ENCODE data around the gene GET4. TPM values are rescaled to one million over a fixed set of nuclear protein-coding genes. Genes with fewer than 3 reads are reported as not detected.
A peak's percentile ranks its signal among the peaks of the same experiment; 100 is the strongest.

The GET4 gene
- total and polyA plus RNA-seq, 2 donors from 2014 or later = 44.8 to 80.8 TPM

- Histone ChIP-seq H3K27me3 (ENCODE audit: control insufficient read depth, insufficient read depth, low read length) (no peaks in the 10 kb centered on the region), H3K4me3 (ENCODE audit: low read length in 3 of 3) (no peak overlapping the region), H3K27ac (ENCODE audit: low read depth in 2 of 2, low read length in 2 of 2) (no peak overlapping the region), H3K9ac (ENCODE audit: low read length in 3 of 3) (no peak overlapping the region), H3K9me3 (ENCODE audit: control insufficient read depth in 2 of 3, insufficient read depth in 1 of 3, low read length in 3 of 3) (no peaks in the 10 kb centered on the region), H3K36me3 (ENCODE audit: control insufficient read depth in 2 of 3, insufficient read depth in 3 of 3, low read length in 3 of 3) (no peaks in the 10 kb centered on the region), H3K4me1 (ENCODE audit: control insufficient read depth in 2 of 3, insufficient read depth in 2 of 3, low read depth in 1 of 3, low read length in 3 of 3) (peaks cover 0 to 6% (median 5%) of the 10 kb centered on the region in 3 donors)
- FAIRE-seq (no peak), DNase-seq (peak in 2 of 5 donors; percentile 37 to 52)
- intact Hi-C loops (cut with DNase I) = no loop called here
- TF ChIP-seq CTCF (IDR thresholded peaks at IDR 0.05; ENCODE audit: borderline replicate concordance, extremely low read depth, insufficient read depth) = no peak
Observed at GRCh38 chr7:921071-921461, 44.7 kb downstream of the GET4 start.

- H3K27me3 ChIP-seq (ENCODE audit: control insufficient read depth, insufficient read depth, low read length) = no peaks in the 10 kb centered on the region
- intact Hi-C loops (cut with DNase I) = no loop called here
- no peak overlapping the region for H3K27ac ChIP-seq (ENCODE audit: low read depth in 2 of 2, low read length in 2 of 2)
- no peaks in the 10 kb centered on the region for H3K9me3 ChIP-seq (ENCODE audit: control insufficient read depth in 2 of 3, insufficient read depth in 1 of 3, low read length in 3 of 3)
- TF ChIP-seq CTCF (IDR thresholded peaks at IDR 0.05; ENCODE audit: borderline replicate concordance, extremely low read depth, insufficient read depth) = no peak
- no peaks in the 10 kb centered on the region for H3K36me3 ChIP-seq (ENCODE audit: control insufficient read depth in 2 of 3, insufficient read depth in 3 of 3, low read length in 3 of 3)
- H3K9ac ChIP-seq (ENCODE audit: low read length in 3 of 3) = no peak overlapping the region
- DNase-seq = peak in 2 of 5 donors; percentile 55 to 69
- H3K4me1 ChIP-seq (ENCODE audit: control insufficient read depth in 2 of 3, insufficient read depth in 2 of 3, low read depth in 1 of 3, low read length in 3 of 3) = peaks cover 0 to 5% (median 0%) of the 10 kb centered on the region in 3 donors
- FAIRE-seq = no peak
- no peak overlapping the region for H3K4me3 ChIP-seq (ENCODE audit: low read length in 3 of 3)
Observed at GRCh38 chr7:921581-922333, 45.4 kb downstream of the GET4 start.

- H3K36me3 ChIP-seq (ENCODE audit: control insufficient read depth in 2 of 3, insufficient read depth in 3 of 3, low read length in 3 of 3) = no peaks in the 10 kb centered on the region
- no peak for FAIRE-seq
- peak in 2 of 5 donors; percentile 55 to 71 for DNase-seq
- TF ChIP-seq CTCF (IDR thresholded peaks at IDR 0.05; ENCODE audit: borderline replicate concordance, extremely low read depth, insufficient read depth) = no peak
- H3K9ac ChIP-seq (ENCODE audit: low read length in 3 of 3) = no peak overlapping the region
- H3K4me3 ChIP-seq (ENCODE audit: low read length in 3 of 3) = no peak overlapping the region
- no peaks in the 10 kb centered on the region for H3K27me3 ChIP-seq (ENCODE audit: control insufficient read depth, insufficient read depth, low read length)
- H3K4me1 ChIP-seq (ENCODE audit: control insufficient read depth in 2 of 3, insufficient read depth in 2 of 3, low read depth in 1 of 3, low read length in 3 of 3) = peaks cover 0 to 5% (median 0%) of the 10 kb centered on the region in 3 donors
- intact Hi-C loops (cut with DNase I) = no loop called here
- no peaks in the 10 kb centered on the region for H3K9me3 ChIP-seq (ENCODE audit: control insufficient read depth in 2 of 3, insufficient read depth in 1 of 3, low read length in 3 of 3)
- no peak overlapping the region for H3K27ac ChIP-seq (ENCODE audit: low read depth in 2 of 2, low read length in 2 of 2)
Observed at GRCh38 chr7:922334-923107, 46.2 kb downstream of the GET4 start.

Data from kidney (tissue), 14 donors.